Liver (tissue), 9 donors: ENCODE results near the gene RNFT2. TPM values are rescaled to one million over a fixed set of nuclear protein-coding genes. Genes with fewer than 3 reads are reported as not detected.

ENCODE experiments used
- DNase-seq: peaks from one replicate; pipeline ENCODE4 v3.0.0-alpha.2; 2017; ENCODE audit warnings: low spot score
- H3K27ac ChIP-seq, 2 donors: one replicate each; pipeline ENCODE4 v1.7.0; 2013; ENCODE audit warnings: inconsistent platforms in 2 of 2, low read length in 2 of 2, control low read depth in 1 of 2, low read depth in 1 of 2, mild to moderate bottlenecking in 1 of 2
- H3K27me3 ChIP-seq, 4 donors: one replicate each; pipeline versions ENCODE4 v1.6.1 to v1.7.0; 2013; ENCODE audit warnings: low read length in 3 of 4, inconsistent platforms in 1 of 4, mild to moderate bottlenecking in 1 of 4, moderate library complexity in 1 of 4; ENCODE audit not compliant: control insufficient read depth in 4 of 4, insufficient read depth in 4 of 4
- H3K36me3 ChIP-seq, 4 donors: one replicate each; pipeline versions ENCODE4 v1.6.1 to v1.7.0; 2013; ENCODE audit warnings: low read length in 3 of 4, mild to moderate bottlenecking in 3 of 4, low read depth in 1 of 4, moderate library complexity in 1 of 4; ENCODE audit not compliant: control insufficient read depth in 4 of 4, insufficient read depth in 3 of 4
- H3K4me1 ChIP-seq, 4 donors: one replicate each; pipeline versions ENCODE4 v1.6.1 to v1.7.0; 2013; ENCODE audit warnings: low read length in 3 of 4, mild to moderate bottlenecking in 3 of 4, moderate library complexity in 1 of 4; ENCODE audit not compliant: control insufficient read depth in 4 of 4, insufficient read depth in 4 of 4
- H3K4me3 ChIP-seq, 3 donors: one replicate each; pipeline versions ENCODE4 v1.6.1 to v1.7.0; 2013; ENCODE audit warnings: low read length in 3 of 3, control low read depth in 1 of 3, low read depth in 1 of 3, mild to moderate bottlenecking in 1 of 3
- H3K9ac ChIP-seq, 2 donors: one replicate each; pipeline ENCODE4 v1.7.0; 2013; ENCODE audit warnings: low read length in 2 of 2, mild to moderate bottlenecking in 2 of 2, moderate library complexity in 2 of 2, control low read depth in 1 of 2, low read depth in 1 of 2
- H3K9me3 ChIP-seq, 4 donors: one replicate each; pipeline versions ENCODE4 v1.6.1 to v1.7.0; 2013; ENCODE audit warnings: low read length in 3 of 4; ENCODE audit not compliant: control insufficient read depth in 4 of 4
- EGR1 ChIP-seq, 2 donors: IDR thresholded peaks; 2 replicates each; pipeline ENCODE4 v1.6.1; 2016 to 2018; ENCODE audit warnings: antibody characterized with exemption in 2 of 2, low read depth in 2 of 2
- FOXA1 ChIP-seq: IDR thresholded peaks from 2 replicates; pipeline ENCODE4 v1.6.1; 2016; ENCODE audit warnings: antibody characterized with exemption
- FOXA2 ChIP-seq: IDR thresholded peaks from 2 replicates; pipeline ENCODE4 v1.6.1; 2016; ENCODE audit warnings: antibody characterized with exemption
- HNF4A ChIP-seq, 2 donors: conservative IDR thresholded peaks; 2 replicates each; pipeline ENCODE4 v1.6.1; 2016; ENCODE audit warnings: antibody characterized with exemption in 2 of 2, mild to moderate bottlenecking in 2 of 2
- HNF4G ChIP-seq: IDR thresholded peaks from 2 replicates; pipeline ENCODE4 v1.6.1; 2016; ENCODE audit warnings: antibody characterized with exemption
- JUND ChIP-seq, 2 donors: IDR thresholded peaks; 2 replicates each; pipeline ENCODE4 v1.6.1; 2016; ENCODE audit warnings: antibody characterized with exemption in 2 of 2
- RAD21 ChIP-seq, 2 donors: IDR thresholded peaks; 2 replicates each; pipeline ENCODE4 v1.6.1; 2016; ENCODE audit warnings: antibody characterized with exemption in 2 of 2, mild to moderate bottlenecking in 2 of 2
- RXRA ChIP-seq, 2 donors: IDR thresholded peaks; 2 replicates each; pipeline ENCODE4 v1.6.1; 2017 to 2018; ENCODE audit warnings: antibody characterized with exemption in 2 of 2, mild to moderate bottlenecking in 1 of 2
- SP1 ChIP-seq: IDR thresholded peaks from 2 replicates; pipeline ENCODE4 v1.6.1; 2018; ENCODE audit warnings: antibody characterized with exemption, mild to moderate bottlenecking
- TAF1 ChIP-seq: conservative IDR thresholded peaks from 2 replicates; pipeline ENCODE4 v1.6.1; 2016; ENCODE audit warnings: antibody characterized with exemption, mild to moderate bottlenecking
- YY1 ChIP-seq: IDR thresholded peaks from 2 replicates; pipeline ENCODE4 v1.6.1; 2016; ENCODE audit warnings: antibody characterized with exemption, mild to moderate bottlenecking
- WGBS: extraction: QIAGEN DNeasy Blood & Tissue Kit; methylation state at CpG from one replicate; pipeline ENCODE4 v1.1.7; 2013; 5-methylcytosine and 5-hydroxymethylcytosine counted together
- polyA plus RNA-seq, 2 donors: library from polyadenylated mRNA; stranded (reverse) in 1 of 2; unstranded in 1 of 2; fragments of 200-250 nt in 1 of 2; fragments of >200 nt in 1 of 2; fragmentation: Nextera tagmentation in 1 of 2; extraction: Ambion mirVana in 1 of 2; gene quantifications; one replicate each; pipeline versions ENCODE4 v1.2.1 to v1.2.3, GENCODE V29; 2013 to 2015
- total RNA-seq, 2 donors: library from RNA; depleted of rRNA; stranded (reverse); fragments of >200 nt; gene quantifications; one replicate each; pipeline ENCODE4 v1.2.3, GENCODE V29; 2014
- TF ChIP-seq, protein P1 (sequence below): fragments of 150-350 bp; IDR thresholded peaks from 2 replicates; pipeline ENCODE4 v1.5.1; 2017; ENCODE audit warnings: improper control_type of control experiment, low read depth, low read length; ENCODE audit not compliant: missing input control
- TF ChIP-seq, protein P2 (sequence below): IDR thresholded peaks from 2 replicates; pipeline ENCODE4 v1.6.1; 2016; ENCODE audit warnings: antibody characterized with exemption, mild to moderate bottlenecking
- donor health status: healthy.
- donor health status: healthy.
- donor health status: healthy.
- donor health status: healthy.
- donor health status: healthy.

RNFT2 gene
- total and polyA plus RNA-seq, 4 donors: 0.13 to 1.4 (median 0.19) TPM

DNA sequence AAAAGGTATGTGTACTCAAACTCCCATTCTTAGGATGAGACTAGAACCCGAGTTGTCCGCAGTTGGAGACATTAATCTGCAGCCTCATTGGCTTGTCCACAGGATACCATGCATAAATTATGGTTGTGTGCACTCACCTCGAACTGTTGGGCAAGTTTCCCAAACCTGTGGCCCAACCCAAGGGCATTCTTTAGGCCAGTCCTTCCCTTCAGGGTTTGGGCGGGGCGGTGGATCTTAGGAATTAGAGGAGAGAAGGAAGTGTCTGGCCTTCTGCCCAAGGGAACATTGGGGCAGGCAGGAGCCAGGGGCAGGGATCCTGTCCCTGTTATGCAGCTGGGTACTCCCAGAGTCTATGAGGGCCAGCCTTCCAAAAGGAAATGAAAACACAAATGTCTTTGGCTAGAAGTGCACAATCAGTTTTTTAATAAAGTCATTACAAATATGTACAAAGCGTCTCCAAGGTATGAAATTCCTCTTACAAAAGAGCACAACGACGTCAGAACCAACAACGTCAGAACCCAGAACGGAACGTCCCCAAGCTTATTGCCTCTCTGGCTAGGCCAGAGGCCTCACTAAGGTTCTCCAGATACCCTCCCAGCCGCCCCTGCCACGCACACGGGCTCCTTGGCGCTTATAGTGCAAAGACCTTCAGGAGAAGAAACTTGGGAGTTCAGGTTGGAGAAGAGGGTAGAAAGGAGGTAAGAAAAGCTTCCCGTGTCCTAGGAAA, 117.8 kb downstream of the RNFT2 start:
- Histone ChIP-seq H3K36me3 (no peaks in the 10 kb centered on the region), H3K9ac (no peak overlapping the region), H3K4me1 (no peaks in the 10 kb centered on the region), H3K4me3 (no peak overlapping the region), H3K27me3 (no peaks in the 10 kb centered on the region), H3K27ac (no peak overlapping the region), H3K9me3 (no peaks in the 10 kb centered on the region)
- 80% methylated on average over 16 of the region's 16 CpGs for WGBS
- TF ChIP-seq RAD21 (IDR thresholded peaks at IDR 0.05): no peak
- no peak for TF ChIP-seq YY1
- no peak for TF ChIP-seq HNF4A (conservative IDR thresholded peaks at IDR 0.05)
- TF ChIP-seq, protein P1, sequence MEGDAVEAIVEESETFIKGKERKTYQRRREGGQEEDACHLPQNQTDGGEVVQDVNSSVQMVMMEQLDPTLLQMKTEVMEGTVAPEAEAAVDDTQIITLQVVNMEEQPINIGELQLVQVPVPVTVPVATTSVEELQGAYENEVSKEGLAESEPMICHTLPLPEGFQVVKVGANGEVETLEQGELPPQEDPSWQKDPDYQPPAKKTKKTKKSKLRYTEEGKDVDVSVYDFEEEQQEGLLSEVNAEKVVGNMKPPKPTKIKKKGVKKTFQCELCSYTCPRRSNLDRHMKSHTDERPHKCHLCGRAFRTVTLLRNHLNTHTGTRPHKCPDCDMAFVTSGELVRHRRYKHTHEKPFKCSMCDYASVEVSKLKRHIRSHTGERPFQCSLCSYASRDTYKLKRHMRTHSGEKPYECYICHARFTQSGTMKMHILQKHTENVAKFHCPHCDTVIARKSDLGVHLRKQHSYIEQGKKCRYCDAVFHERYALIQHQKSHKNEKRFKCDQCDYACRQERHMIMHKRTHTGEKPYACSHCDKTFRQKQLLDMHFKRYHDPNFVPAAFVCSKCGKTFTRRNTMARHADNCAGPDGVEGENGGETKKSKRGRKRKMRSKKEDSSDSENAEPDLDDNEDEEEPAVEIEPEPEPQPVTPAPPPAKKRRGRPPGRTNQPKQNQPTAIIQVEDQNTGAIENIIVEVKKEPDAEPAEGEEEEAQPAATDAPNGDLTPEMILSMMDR: no peak
- TF ChIP-seq EGR1 (IDR thresholded peaks at IDR 0.05; ENCODE audit: low read depth in 2 of 2): no peak
- no peak for TF ChIP-seq SP1
- TF ChIP-seq FOXA1: no peak
- TF ChIP-seq RXRA (IDR thresholded peaks at IDR 0.05): no peak
- TF ChIP-seq, protein P2, sequence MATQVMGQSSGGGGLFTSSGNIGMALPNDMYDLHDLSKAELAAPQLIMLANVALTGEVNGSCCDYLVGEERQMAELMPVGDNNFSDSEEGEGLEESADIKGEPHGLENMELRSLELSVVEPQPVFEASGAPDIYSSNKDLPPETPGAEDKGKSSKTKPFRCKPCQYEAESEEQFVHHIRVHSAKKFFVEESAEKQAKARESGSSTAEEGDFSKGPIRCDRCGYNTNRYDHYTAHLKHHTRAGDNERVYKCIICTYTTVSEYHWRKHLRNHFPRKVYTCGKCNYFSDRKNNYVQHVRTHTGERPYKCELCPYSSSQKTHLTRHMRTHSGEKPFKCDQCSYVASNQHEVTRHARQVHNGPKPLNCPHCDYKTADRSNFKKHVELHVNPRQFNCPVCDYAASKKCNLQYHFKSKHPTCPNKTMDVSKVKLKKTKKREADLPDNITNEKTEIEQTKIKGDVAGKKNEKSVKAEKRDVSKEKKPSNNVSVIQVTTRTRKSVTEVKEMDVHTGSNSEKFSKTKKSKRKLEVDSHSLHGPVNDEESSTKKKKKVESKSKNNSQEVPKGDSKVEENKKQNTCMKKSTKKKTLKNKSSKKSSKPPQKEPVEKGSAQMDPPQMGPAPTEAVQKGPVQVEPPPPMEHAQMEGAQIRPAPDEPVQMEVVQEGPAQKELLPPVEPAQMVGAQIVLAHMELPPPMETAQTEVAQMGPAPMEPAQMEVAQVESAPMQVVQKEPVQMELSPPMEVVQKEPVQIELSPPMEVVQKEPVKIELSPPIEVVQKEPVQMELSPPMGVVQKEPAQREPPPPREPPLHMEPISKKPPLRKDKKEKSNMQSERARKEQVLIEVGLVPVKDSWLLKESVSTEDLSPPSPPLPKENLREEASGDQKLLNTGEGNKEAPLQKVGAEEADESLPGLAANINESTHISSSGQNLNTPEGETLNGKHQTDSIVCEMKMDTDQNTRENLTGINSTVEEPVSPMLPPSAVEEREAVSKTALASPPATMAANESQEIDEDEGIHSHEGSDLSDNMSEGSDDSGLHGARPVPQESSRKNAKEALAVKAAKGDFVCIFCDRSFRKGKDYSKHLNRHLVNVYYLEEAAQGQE: no peak
- no peak for TF ChIP-seq TAF1
- TF ChIP-seq FOXA2: no peak
- TF ChIP-seq HNF4G: no peak
- TF ChIP-seq JUND (IDR thresholded peaks at IDR 0.05): no peak
- DNase-seq: no peak

DNA sequence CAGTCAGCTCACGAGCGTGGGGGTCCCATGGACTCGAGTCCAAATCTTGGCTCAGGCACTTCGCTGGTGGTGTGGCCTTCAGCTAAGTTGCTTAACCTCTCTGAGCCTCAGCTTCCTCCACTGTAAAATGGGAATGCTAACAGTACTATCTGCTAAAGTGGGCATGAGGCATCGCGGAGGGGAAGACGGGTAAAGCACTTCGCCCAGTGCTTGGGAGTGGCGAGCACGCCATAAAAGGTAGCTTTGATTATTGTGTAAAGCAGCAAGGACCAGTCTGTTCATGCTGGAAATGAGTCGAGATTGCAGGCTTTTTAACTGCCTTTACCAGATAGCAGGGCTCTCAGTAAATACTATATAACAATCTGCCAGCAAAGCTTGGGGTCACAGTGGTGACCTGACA, 118.6 kb downstream of the RNFT2 start:
- no peaks in the 10 kb centered on the region for H3K4me1 ChIP-seq
- H3K9ac ChIP-seq: no peak overlapping the region
- H3K27me3 ChIP-seq: peaks cover 0 to 2% (median 0%) of the 10 kb centered on the region in 4 donors
- H3K9me3 ChIP-seq: no peaks in the 10 kb centered on the region
- no peak for DNase-seq
- H3K4me3 ChIP-seq: no peak overlapping the region
- no peak overlapping the region for H3K27ac ChIP-seq
- whole genome bisulfite sequencing: 84% methylated on average over 11 of the region's 11 CpGs
- no peaks in the 10 kb centered on the region for H3K36me3 ChIP-seq
- no peak for TF ChIP-seq YY1

DNA sequence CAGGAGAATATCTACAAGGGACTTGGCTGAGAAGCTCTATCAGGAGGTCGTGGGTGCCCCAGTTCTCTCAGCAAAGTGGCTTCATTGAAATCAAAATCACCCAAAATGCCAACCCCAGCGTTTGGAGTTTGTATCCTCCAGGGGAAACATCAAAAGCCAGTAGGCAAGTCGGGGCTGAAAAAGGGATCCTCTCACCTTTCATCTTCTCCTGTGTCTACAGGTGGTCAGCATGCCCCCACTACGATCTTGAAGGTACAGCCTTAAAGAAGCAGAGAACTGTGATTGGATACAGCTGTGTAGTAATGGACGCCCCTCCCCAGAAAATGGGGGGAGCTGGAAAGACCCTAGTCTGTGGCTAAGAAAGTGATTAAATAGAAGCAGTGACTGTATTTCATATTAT, 121.0 kb downstream of the RNFT2 start:
- Histone ChIP-seq H3K27ac (no peak overlapping the region), H3K4me1 (no peaks in the 10 kb centered on the region), H3K9ac (no peak overlapping the region), H3K9me3 (no peaks in the 10 kb centered on the region), H3K36me3 (no peaks in the 10 kb centered on the region), H3K27me3 (peaks cover 0 to 9% (median 0%) of the 10 kb centered on the region in 4 donors), H3K4me3 (no peak overlapping the region)
- no peak for DNase-seq
- TF ChIP-seq, protein P1: no peak
- no peak for TF ChIP-seq TAF1
- no peak for TF ChIP-seq HNF4G
- no peak for TF ChIP-seq EGR1 (IDR thresholded peaks at IDR 0.05; ENCODE audit: low read depth in 2 of 2)
- TF ChIP-seq, protein P2: no peak
- TF ChIP-seq HNF4A (conservative IDR thresholded peaks at IDR 0.05): no peak
- TF ChIP-seq SP1: no peak
- WGBS: 43% methylated on average over 5 of the region's 5 CpGs
